GM19455 (cell line): Measurements from ENCODE around the gene EIF2B1.

Experiments used
- ATAC-seq: cut with Tn5 transposase; IDR thresholded peaks from one replicate; pipeline ENCODE4 v1.9.1; 2021; ENCODE audit not compliant: unreplicated experiment

EIF2B1 gene

GRCh38 chr12:123633379-123634141 is at the start of gene EIF2B1, which contains the start of gene GTF2H3:
Gene EIF2B1 (minus strand): TSS chr12:123633686. CDS start chr12:123633557, 129 bp downstream.
Gene GTF2H3 (plus strand): TSS chr12:123633829. CDS start chr12:123633860, 31 bp downstream.
- peak; percentile 96 for ATAC-seq

- no peak for ATAC-seq
Observed at GRCh38 chr12:123681605-123682004, 48.1 kb upstream of the EIF2B1 start.

GRCh38 chr12:123678981-123679380 is 45.5 kb upstream of the EIF2B1 start:
- no peak for ATAC-seq

DNA sequence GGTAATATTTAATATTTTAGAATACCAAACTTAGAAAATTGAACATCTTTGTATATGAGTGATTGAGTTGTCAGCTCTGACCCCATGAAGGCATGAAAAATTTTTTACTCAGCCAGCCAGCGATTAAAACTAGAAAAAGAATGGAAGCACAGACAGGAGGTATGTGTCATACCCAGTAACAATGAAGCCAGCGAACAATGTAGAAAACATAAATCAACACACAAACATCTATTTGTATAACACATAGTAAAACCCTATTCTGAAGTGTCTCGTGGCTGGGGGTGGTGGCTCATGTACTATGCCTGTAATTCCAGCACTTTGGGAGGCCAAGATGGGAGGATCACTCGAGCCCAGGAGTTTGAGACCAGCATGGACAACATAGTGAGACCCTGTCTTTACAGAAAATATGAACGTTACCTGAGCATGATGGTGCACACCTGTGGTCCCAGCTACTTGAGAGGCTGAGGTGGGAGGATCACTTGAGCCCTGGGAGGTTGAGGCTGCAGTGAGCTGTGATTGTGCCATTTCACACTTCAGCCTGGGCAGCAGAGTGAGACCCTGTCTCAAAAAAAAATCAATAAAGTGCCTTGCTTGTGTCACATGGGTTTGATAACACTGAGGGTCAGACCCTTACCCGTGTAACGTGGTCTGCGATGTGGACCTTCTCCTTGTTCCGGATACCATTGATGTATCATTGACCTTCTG is 43.3 kb upstream of the EIF2B1 start:
- ATAC-seq = no peak

- ATAC-seq = no peak
Observed at GRCh38 chr12:123675436-123675835, 42.0 kb upstream of the EIF2B1 start.

DNA sequence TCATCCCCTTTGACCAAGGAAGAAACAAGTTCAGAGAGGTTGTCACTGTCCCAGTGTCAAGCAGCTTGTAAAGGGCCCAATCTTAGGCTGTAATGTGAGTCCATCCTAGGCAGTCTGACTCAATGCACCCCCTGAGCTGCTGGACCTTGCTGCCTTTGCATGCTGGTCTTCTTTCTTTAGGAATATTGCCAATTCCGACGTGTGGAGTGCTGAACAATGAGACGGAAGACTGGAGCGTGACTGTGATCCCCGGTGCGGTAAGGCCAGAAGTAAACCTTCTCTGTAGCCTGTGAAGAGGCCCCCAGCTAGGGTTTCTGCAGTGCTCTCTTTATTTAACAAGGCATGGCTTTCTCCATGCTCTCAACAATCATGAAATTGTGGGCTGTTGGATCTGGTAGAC is 38.4 kb upstream of the EIF2B1 start:
- ATAC-seq = no peak

GRCh38 chr12:123670882-123671728 is 37.6 kb upstream of the EIF2B1 start, which contains the start of gene TCTN2:
Gene TCTN2 (plus strand): TSS chr12:123671113. CDS start chr12:123671241, 128 bp downstream.
- ATAC-seq = peak; percentile 99

- no peak for ATAC-seq
Observed at GRCh38 chr12:123667771-123668170, 34.3 kb upstream of the EIF2B1 start.

GRCh38 chr12:123659996-123660727 is 26.7 kb upstream of the EIF2B1 start:
- no peak for ATAC-seq

- no peak for ATAC-seq
Observed at GRCh38 chr12:123657211-123657610, 23.7 kb upstream of the EIF2B1 start.

DNA sequence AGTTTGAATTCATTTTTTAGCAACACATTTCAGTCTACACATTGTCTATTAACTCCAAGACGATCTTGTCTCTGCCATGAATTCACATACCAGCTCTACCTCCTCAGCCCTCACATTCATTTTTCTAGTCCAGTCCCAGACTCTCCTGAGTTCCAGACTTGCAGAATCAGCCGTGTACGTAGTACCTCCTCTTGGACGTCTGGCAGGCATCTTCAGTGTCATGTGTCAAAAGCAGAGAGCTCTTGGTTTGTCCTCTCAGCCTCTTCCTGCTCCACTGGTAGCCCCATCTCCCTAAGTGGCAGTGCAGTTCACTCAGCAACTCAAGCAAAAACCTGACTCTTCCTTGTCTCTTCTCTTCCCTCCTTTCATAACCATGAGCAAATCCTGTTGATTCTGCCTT is 22.9 kb upstream of the EIF2B1 start:
- no peak for ATAC-seq

DNA sequence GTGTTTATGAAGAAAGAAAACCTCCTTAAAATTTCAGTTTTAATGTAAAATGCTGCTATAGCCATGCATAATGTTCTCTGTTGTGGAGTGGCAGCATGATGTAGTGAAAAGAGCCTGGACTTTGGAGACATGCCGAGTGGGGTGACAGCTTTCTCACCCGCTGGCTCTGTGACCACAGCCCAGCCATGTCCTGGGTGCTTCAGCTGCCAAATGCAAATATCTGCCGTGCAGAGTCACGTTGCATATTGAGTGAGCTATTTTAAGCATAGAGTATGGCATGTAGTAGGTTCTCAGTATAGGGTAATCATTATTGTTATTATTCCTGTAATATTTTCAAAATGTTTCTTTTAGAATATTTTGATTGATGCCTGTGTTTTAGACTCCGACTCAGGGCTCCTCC is 21.9 kb upstream of the EIF2B1 start:
- ATAC-seq = no peak

- ATAC-seq = no peak
Observed at GRCh38 chr12:123654129-123654701, 20.7 kb upstream of the EIF2B1 start.

DNA sequence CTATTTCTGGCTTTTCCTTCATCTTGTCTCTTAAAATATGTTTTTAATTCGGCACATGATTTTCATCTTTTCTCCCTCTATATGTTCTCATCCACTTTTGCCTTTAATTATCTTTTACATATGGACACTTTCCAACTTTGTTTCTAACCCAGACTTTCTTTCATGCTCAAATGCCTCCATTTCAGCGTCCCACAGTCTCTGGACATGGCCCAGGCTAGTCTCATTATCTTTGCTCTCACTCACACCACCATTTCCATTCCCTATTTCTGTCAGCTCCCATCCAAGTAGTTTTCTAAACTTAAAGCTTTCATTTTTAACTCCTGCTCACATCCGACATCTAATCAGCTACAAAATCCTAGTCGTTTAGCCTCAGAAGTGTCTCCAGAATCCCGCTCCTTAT is 14.9 kb upstream of the EIF2B1 start:
- no peak for ATAC-seq

DNA sequence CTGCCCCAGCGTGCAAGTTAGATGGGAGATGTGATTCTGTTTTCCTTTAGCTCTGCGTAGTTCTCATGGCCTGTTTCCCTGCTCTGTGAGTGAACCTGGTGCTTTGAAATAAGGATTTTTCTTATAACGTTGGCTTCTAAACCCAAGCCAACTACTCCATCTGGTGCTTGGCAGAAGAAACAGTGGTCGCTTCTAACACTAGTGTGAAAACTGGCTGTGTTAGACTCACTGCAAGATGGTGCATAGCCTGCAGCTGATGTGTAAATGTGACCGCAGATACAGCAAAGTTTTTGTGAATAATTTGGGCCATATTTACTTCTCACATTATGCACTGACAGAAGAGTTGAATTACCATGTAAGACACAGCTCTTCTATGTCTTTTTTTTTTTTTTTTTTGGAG is 12.4 kb upstream of the EIF2B1 start:
- ATAC-seq = no peak

DNA sequence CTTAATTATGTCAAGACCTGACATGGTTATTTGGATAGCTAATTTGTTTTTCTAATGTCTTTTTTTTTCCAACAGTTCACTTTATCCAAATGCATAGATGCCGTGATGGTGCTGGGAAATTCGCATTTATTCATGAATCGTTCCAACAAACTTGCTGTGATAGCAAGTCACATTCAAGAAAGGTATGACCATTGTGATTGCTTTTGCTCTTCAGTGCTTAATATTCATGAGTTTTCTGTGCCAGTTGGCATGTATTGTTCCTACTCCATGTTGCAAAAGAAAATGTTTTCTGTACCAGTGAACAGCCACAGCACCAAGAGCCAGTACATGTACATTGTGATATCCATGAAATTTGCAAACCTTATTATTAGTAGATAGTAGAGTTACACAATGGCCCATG is 11.9 kb upstream of the EIF2B1 start:
- no peak for ATAC-seq

- ATAC-seq = no peak
Observed at GRCh38 chr12:123643911-123644310, 10.4 kb upstream of the EIF2B1 start.

DNA sequence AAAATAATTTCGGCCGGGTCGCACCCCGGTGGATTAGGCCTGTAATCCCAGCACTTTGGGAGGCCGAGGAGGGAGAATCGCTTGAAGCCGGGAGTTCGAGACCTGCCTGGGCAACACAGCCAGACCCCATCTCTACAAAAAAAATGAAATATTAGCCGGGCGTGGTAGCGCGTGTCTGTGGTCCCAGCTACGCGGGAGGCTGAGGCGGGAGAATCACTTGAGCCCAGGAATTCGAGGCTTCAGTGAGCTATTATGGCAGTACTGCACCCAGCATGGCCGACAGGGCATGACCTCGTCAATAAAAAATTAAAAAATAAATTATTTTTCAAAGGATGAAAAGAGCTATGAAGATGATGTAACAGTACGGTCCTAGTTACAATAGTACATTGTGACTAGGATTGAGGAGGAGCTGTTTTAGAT is 666 bp upstream of the EIF2B1 start:
- ATAC-seq = no peak

GRCh38 chr12:123621619-123622530 is 11.6 kb downstream of the EIF2B1 start:
- ATAC-seq = no peak
